HG03060 (cell line): Measurements from ENCODE around the gene HNRNPF.
"Not testable (repeated sequence)": the region's sequence is repeated elsewhere in the genome, so short reads cannot be mapped to it uniquely, and the experiment has no call there.

Experiments used
- ATAC-seq: cut with Tn5 transposase; IDR thresholded peaks from one replicate; pipeline ENCODE4 v1.9.1; 2021; ENCODE audit warnings: low read depth, moderate number of reproducible peaks; ENCODE audit not compliant: unreplicated experiment

Gene HNRNPF

GRCh38 chr10:43421944-43422343 lies 13.0 kb upstream of the HNRNPF start:
- ATAC-seq: not testable (repeated sequence)

GRCh38 chr10:43421519-43421918 lies 12.5 kb upstream of the HNRNPF start:
- ATAC-seq: no peak

GRCh38 chr10:43421201-43421507 lies 12.2 kb upstream of the HNRNPF start:
- no peak for ATAC-seq

- ATAC-seq: peak; percentile 48
Observed at GRCh38 chr10:43420369-43421200, 11.6 kb upstream of the HNRNPF start.

GRCh38 chr10:43419997-43420368 lies 11.0 kb upstream of the HNRNPF start:
- ATAC-seq: no peak

GRCh38 chr10:43417950-43418768 lies 9.2 kb upstream of the HNRNPF start:
- ATAC-seq: no peak

- no peak for ATAC-seq
Observed at GRCh38 chr10:43415544-43415943, 6.6 kb upstream of the HNRNPF start.

- no peak for ATAC-seq
Observed at GRCh38 chr10:43411536-43411935, 2.5 kb upstream of the HNRNPF start.

- ATAC-seq: no peak
Observed at GRCh38 chr10:43410345-43410744, 1.4 kb upstream of the HNRNPF start.

GRCh38 chr10:43409385-43410109 lies 561 bp upstream of the HNRNPF start:
- ATAC-seq: no peak

- ATAC-seq: no peak
Observed at GRCh38 chr10:43408331-43408709, 666 bp downstream of the HNRNPF start.

GRCh38 chr10:43407576-43408330 lies 1.2 kb downstream of the HNRNPF start:
- ATAC-seq: peak; percentile 43

GRCh38 chr10:43407148-43407575 lies 1.8 kb downstream of the HNRNPF start:
- no peak for ATAC-seq

GRCh38 chr10:43404704-43405084 lies 4.3 kb downstream of the HNRNPF start:
- ATAC-seq: no peak

GRCh38 chr10:43403911-43404703 lies 4.9 kb downstream of the HNRNPF start:
- no peak for ATAC-seq

GRCh38 chr10:43402880-43403452 lies 6.0 kb downstream of the HNRNPF start:
- no peak for ATAC-seq

GRCh38 chr10:43402176-43402575 lies 6.8 kb downstream of the HNRNPF start:
- no peak for ATAC-seq

- no peak for ATAC-seq
Observed at GRCh38 chr10:43401627-43402026, 7.4 kb downstream of the HNRNPF start.
